Sciatic nerve (tissue), 2 donors: ENCODE data around the gene APLP1. TPM values are rescaled to one million over a fixed set of nuclear protein-coding genes. Genes with fewer than 3 reads are reported as not detected.
"Not testable (repeated sequence)": the region's sequence is repeated elsewhere in the genome, so short reads cannot be mapped to it uniquely, and the experiment has no call there.

ENCODE experiments used
- ATAC-seq: fragments of 200-7000 bp; cut with Tn5 transposase; one replicate; pipeline ENCODE4 v1.9.1; 2020; ENCODE audit warnings: mild to moderate bottlenecking, moderate library complexity
- DNase-seq: peaks from one replicate; pipeline ENCODE4 v3.0.0-alpha.2; 2020; ENCODE audit warnings: low spot score
- intact Hi-C: fragments of 100-400 bp; cut with DNase I; formaldehyde crosslinking; loops from one replicate; pipeline ENCODE4 v1.14.2; 2022
- total RNA-seq: library from RNA; stranded (reverse); fragmentation: NEBNext Ultra II Directional; extraction: Animal tissue kit (Norgen Biotek cat#: 25700); gene quantifications from one replicate; pipeline ENCODE4 v1.2.1, GENCODE V29; 2021
- donor health status: DM: no; HTN: no; CAD: no.
- donor health status: DM: no; HTN: no; CAD: no.

Gene APLP1
- total RNA-seq, 1 donor from 2014 or later, result 14.1 TPM

DNA sequence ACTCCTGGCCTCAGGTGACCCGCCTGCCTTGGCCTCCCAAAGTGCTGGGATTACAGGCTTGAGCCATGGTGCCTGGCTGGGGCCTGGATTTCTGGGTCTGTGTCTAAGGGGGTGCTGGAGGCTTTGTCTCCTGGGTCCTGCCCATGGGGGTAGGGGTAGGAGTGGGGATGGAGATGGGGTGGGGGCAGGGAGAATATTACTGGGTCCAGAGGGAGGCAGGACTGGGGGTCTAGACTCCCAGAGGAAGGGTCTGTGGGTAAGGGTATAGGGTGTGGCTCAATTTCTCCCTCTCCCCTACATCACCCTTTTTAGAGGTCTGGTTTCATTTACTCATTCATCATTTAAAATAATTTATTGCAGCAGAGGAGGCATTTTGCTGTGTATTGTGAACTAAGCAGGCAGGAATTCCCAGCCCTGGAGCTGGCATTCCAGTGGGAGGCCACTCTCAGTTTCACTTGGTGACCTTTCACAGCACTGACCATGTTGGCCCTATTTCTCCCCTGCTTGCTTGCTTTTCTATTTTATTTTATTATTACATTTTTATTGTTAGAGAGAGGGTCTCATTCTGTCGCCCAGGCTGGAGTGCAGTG is 32.8 kb downstream of the APLP1 start:
- intact Hi-C loops, result no loop called here
- DNase-seq, result no peak
- no peak for ATAC-seq

DNA sequence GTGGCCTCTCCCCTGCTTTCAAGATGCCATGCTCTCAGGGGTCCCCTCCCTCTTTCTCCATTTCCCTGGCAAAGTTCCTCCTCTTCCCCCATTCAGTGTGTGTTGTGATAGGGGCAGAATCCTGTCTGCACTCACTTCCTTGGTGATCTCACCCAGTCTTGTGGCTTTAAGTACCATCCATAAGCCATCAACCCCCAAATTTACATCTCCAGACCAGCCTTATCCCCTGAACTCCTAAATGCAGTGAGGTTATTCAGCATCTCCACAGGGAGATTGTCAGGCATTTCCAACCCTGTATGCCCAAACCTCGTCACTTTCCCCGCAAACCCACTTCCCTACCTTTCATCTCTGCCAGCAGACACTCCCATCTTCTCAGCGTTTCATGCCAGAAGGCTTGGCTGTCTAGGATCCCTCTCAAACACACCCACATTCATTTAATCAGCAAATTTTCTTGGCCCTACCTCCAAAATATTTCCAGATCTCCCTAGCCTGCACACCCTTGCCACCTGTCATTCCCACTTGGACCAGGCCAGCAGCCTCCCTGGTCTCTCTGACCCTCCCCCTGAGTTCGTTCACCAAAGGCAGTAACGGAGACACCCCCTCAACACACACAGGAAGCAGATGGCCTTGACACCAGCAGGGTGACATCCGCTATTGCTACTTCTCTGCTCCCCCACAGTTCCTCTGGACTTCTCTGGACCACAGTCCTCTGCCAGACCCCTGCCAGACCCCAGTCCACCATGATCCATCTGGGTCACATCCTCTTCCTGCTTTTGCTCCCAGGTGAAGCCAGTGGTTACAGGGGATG is 33.7 kb downstream of the APLP1 start, which contains the start of gene HCST:
TSS of gene HCST (plus strand) at position 676 of the 808 bp plus-strand sequence. CDS start at position 741, 65 bp downstream.
- no peak for ATAC-seq
- intact Hi-C loops, result no loop called here
- no peak for DNase-seq

DNA sequence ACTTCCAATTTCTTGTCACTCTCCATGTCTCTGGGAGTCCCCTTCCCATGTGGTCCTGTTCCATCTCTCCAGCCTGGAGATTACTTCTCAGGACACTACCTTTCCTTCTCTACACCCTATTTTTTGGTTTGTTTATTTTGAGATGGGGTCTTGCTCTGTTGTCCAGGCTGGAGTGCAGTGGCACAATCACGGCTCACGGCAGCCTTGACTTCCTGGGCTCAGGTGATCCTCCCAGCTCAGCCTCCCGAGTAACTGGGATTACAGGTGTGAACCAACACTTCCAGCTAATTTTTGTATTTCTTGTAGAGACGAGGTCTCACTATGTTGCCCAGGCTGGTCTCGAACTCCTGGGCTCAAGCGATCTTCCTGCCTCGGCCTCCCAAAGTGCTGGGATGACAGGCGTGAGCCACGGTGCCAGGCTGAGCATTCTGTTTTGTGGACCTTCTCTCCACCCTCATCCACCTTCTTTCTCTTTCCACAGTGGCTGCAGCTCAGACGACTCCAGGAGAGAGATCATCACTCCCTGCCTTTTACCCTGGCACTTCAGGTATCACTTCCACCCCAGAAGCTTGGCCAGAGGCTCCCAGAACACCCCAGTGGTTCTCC is 34.6 kb downstream of the APLP1 start:
- DNase-seq (no peak), ATAC-seq (no peak)
- intact Hi-C loops, result no loop called here

DNA sequence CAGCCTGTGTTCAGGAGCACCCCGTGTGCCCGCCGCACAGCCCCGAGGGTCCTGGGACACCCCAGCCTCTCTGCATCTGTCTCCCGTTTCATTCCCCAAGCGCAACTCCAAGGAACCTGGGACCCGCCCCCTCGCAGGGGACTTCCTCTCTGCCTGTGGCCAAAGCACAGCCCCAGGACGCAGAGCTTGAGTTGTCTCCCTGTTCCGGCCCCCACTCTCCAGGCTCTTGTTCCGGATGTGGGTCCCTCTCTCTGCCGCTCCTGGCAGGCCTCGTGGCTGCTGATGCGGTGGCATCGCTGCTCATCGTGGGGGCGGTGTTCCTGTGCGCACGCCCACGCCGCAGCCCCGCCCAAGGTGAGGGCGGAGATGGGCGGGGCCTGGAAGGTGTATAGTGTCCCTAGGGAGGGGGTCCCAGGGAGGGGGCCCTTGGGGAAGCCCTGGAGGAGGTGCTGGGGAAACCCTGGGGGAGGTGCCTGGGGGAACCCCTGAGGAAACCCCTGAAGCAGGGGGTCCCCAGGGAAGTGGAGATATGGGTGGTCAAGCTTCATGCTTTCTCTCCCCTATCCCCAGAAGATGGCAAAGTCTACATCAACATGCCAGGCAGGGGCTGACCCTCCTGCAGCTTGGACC is 35.3 kb downstream of the APLP1 start:
- ATAC-seq, result peak; percentile 42
- peak; percentile 84 for DNase-seq
- intact Hi-C loops, result no loop called here

DNA sequence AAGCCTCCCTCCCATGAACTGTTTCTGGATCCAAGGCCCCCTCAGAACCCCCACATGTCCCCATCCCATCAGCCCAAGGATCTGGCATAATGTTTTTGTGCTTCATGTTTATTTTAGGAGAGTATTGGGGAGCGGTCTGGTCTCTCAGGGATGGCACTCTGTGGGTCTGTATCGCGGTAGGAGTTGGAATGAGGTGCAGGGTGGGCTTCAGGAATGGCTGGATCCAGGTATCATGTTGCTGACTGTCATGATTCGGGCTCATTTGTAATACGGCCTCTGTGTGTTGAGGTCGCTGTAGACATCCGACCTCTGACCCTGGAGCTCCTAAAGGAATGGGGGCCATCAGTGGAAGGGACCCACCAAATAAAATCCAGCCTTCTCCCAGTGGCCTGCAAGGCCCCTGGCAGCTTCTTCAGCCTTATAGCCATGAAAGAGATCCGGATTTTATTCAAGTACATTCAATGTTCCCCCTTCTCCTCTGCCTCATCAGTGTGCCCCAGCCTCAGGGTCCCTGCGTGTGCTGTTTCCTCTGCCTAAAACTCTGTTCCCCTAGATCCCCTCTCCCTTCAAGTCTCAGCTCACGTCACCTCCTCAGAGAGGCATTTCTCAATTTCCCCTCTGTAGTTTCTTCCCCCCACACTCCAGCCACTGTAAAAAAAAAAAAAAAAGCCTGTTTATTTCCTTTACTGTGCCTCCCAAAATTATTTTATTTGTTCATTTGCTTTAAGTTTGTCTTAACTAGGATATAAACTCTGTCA is 36.1 kb downstream of the APLP1 start:
- ATAC-seq, result no peak
- DNase-seq, result no peak
- intact Hi-C loops, result no loop called here

DNA sequence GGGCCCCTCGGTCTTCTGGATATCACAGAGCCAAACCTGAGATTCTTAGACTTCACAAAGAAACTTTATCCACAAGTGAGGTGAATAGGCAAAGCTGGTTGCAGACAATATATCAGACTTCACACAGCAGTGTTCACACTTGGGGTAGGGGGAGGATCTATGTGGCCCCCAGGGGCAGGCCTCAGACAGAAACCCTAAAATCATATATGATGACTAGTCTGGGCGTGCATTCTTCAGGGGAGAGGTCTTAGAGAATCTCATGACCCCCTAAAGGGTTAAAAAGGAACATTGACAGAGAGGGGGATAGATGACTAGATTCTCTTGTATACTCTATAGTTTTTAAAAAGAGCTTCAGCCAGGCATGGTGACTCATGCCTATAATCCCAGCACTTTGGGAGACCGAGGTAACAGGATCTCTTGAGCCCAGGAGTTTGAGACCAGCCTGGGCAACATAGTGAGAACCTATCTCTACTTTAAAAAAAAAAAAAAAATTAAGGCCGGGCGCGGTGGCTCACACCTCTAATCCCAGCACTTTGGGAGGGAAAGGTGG is 36.9 kb downstream of the APLP1 start:
- intact Hi-C loops, result no loop called here
- ATAC-seq, result no peak
- DNase-seq, result no peak

DNA sequence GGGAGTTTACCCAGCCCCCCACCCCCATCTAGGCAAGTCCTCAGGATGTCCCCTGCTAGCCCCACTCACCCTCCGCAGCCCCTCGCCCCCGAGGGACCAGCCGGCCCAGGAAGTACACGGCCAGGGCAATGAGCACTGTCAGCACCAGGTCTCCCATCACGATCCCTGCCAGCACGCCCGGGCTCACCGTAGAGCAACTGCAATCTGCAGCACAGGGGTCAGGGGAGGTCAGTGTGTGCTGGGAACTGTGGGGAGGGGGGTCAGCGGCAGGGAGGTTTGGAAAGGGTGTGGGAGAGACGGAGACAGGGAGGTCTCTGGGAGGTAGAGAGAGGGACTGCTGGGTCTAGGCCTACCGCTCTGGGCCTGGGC is 39.0 kb downstream of the APLP1 start:
- ATAC-seq, result no peak
- no peak for DNase-seq
- intact Hi-C loops, result no loop called here

DNA sequence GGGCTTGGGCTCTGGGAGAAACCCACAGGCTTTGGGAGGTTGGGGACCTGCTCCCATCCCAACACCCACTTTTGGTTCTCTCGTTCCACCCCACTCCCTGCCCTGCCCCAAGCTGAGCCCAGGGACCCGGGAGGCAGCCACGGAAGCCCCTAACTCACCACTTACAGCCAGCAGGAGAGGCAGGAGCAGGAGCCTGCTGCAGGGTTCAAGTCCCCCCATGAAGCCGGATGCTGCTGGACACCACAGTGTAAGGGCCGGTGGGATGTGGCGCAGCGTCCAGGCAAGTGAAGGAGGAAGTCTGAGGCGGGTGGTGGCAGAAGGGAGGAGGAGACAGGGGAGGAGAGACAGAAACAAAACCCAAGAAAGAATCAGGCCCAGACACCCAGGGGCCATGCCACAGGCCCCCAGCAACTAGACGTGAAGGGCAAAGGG is 39.7 kb downstream of the APLP1 start, which contains the start of gene TYROBP:
TSS of gene TYROBP (minus strand) at position 286 of the 432 bp plus-strand sequence. CDS start at position 219, 67 bp downstream.
- DNase-seq, result no peak
- intact Hi-C loops, result no loop called here
- ATAC-seq, result peak; percentile 39

DNA sequence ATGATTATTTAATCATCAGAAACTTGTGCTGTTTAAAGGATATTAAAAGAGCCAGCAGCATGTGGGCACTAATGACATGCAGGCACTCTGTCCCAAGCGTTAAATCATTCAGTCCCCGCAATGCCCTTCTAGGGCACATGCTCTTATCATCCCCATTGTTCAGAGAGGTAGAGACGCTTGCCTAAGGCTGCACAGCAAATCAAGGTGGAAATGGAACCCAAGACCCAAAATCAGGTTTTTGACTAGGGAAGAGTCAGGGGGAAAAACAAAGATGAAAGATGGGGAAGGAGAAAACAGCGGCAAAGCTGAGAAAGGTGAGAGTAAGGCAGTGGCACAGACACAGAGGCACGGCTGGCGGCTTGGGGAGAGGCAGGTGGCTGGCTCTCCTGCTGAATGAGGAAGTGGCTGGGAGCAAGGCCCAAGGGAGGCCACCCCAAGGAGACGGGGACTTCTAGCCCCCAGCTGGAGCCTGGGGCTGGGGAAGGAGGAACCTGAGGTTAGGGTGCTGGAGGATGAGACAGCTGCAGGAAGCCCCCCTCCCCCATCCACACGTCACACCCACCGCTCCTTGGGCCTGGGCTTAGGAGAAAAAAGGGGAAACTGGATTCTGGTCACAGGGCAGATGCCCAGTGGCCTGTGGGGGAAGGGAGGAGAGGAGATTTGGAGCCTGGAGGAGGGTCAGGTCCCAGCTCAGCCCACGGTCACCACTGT is 40.8 kb downstream of the APLP1 start:
- DNase-seq (peak; percentile 82), ATAC-seq (peak; percentile 92)
- intact Hi-C loops, result no loop called here

DNA sequence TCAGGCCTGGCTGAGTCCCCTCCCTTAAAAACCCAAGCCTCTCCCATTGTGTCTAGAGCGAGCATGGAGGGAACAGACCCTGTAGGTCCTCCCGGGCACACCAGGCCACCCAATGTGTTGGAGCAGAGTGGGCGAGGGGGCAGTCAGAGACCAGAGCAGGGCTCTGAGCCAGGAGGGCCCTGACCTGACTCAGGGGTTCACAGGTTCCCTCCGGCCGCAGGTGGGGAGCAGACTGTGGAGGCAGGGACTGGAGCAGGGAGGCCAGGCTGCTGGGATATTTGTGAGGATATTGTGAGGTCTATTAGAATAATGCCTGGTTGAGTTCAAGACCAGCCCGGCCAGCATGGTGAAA is 41.3 kb downstream of the APLP1 start:
- intact Hi-C loops, result no loop called here
- DNase-seq (no peak), ATAC-seq (no peak)

DNA sequence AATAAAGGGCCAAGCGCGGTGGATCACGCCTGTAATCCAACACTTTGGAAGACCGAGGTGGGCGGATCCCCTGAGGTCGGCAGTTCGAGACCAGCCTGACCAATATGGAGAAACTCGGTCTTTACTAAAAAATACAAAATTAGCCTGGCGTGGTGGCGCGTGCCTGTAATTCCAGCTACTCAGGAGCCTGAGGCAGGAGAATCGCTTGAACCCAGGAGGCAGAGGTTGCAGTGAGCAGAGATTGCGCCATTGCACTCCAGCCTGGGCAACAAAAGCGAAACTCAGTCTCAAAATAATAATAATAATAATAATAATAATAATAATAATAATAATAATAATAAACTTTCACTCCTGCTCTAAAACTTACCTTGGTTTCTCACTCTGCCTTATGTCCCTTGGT is 42.0 kb downstream of the APLP1 start:
- intact Hi-C loops, ATAC-seq, DNase-seq: not testable (repeated sequence)

DNA sequence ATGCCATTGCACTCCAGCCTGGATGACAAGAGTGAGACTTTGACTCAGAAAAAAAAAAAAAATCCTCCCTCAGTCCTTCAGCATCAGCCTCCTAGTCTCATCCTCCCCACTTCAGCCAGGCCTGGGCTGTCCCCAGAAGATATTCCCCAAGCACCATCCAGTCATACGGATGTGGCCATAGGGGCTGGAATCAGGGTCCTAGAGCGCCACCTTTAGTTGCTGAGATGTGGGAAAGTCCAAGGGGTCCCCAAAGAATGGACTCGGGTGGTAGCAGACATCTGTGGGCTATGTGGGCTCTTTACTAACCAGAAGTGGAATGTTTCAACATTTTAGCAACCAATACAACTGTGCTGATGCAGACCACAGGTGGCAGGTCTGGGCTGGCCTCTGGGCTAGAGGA is 42.8 kb downstream of the APLP1 start:
- ATAC-seq, result no peak
- intact Hi-C loops, result no loop called here
- no peak for DNase-seq

DNA sequence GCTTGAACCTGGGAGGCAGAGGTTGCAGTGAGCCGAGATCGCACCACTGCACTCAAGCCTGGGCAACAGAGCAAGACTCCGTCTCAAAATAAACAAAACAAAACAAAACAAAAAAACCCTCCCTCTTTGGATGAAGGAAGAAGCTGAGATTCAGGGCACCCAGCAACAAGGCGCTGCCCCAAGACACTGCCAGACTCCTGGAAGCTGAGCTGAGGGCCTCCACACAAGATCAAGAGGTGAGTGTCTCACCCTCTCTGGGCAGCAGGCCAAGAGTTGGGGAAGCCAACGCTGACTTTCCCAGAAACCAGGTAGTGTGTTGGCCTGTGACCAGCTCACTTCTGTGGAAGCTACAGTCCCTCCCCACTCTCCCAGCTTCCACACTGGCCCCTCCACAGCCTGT is 43.4 kb downstream of the APLP1 start:
- ATAC-seq, result no peak
- intact Hi-C loops, result no loop called here

DNA sequence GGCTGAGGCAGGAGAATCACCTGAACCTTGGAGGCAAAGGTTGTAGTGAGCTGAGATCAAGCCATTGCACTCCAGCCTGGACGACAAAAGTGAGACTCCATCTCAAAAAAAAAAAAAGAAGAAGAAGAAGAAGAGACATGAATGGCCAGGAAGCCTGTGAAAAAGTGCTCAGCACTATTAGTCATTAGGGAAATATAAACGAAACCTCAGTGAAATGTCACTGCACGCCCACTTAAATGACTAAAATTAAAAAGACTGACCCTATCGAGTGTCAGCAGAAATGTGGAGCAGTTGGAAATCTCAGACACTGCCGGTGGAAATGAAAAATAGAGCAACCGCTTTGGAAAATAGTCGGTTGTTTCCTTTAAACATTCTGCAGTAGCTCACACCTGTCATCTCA is 45.2 kb downstream of the APLP1 start:
- ATAC-seq, result no peak
- DNase-seq, result no peak
- intact Hi-C loops, result no loop called here

More for the DNA sequence above, 43.4 kb downstream of the APLP1 start:
- DNase-seq, result no peak

DNA sequence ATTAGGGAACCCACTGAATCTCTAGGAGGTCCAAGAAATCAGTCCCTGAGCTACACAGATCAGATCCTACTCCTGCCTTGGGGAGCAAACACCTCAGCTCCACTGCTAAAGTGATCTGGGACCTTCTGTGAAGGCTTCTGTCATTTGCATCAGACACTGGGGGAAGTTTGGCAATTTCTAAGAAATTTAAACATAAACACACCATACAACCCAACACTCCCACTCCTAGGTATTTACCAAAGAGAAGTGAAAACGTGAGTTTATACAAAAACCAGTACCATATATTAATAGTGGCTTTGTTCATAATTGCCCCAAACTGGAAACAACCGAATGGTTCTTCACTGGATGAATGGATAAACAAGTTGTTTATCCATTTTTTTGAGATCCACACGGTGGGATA is 47.1 kb downstream of the APLP1 start:
- intact Hi-C loops, result no loop called here
- DNase-seq (no peak), ATAC-seq (no peak)

DNA sequence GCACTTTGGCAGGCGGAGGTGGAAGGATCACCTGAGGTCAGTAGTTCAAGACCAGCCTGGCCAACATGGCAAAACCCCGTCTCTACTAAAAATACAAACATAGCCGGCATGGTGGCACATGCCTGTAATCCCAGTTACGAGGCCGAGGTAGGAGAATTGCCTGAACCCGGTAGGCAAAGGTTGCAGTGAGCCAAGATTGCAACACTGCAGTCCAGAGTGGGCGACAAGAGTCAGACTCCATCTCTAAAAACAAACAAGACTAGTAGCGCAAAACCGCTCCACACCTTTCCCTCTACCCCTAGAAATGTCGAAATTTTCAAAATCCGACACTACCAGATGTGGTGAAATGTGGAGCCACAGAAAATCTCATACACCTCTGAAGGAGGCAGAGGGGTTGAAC is 50.9 kb downstream of the APLP1 start:
- no peak for ATAC-seq
- no peak for DNase-seq
- intact Hi-C loops, result no loop called here

DNA sequence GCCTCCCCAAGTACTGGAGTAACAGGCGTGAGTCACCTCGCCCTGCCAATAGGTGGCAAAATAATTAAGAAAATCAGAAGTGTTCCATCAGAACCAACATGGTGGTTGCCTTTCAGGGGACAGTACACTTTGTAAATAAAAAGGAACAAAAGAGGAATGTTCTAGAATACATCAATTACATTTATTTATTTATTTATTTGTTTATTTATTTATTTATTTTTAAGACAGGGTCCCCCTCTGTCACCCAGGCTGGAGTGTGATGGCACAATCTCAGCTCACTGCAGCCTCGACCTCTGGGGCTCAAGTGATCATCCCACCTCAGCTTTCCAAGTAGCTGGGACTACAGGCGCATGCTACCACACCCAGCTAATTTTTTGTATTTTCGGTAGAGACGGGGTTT is 52.6 kb downstream of the APLP1 start:
- ATAC-seq (no peak), DNase-seq (no peak)
- intact Hi-C loops, result no loop called here

DNA sequence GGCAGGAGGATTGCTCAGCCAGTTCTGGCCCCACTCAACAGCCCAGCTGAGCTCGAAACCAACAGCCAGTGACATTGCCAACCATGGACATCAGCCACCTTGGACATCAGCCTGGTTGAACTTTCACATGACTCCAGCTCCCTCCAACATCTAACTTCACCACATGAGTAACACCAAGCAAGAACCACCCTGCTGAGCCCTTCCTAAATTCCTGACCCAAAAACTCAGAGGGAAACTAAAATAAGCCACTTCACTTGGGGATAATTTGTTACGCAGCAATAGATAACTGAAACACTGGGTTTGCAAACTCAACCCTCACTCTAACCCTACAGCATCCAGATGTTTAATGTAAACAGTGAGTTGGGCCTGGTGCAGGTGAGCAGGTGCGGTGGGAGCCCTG is 57.1 kb downstream of the APLP1 start:
- ATAC-seq (no peak), DNase-seq (no peak)
- intact Hi-C loops, result no loop called here
